Osteocyte (in vitro differentiated cells): ENCODE results near the gene CTIF. TPM values are rescaled to one million over a fixed set of nuclear protein-coding genes. Genes with fewer than 3 reads are reported as not detected.

ENCODE experiments used
- DNase-seq: peaks from one replicate; pipeline ENCODE4 v3.0.0; 2021; ENCODE audit warnings: mixed read lengths; ENCODE audit not compliant: unreplicated experiment; ENCODE audit errors: extremely low spot score
- H3K27ac Mint-ChIP-seq: one replicate; pipeline ENCODE4 v1.8.0; 2021; ENCODE audit warnings: mild to moderate bottlenecking, mixed read lengths; ENCODE audit not compliant: unreplicated experiment
- H3K27me3 Mint-ChIP-seq: one replicate; pipeline ENCODE4 v1.8.0; 2021; ENCODE audit warnings: mixed read lengths; ENCODE audit not compliant: unreplicated experiment
- H3K36me3 Mint-ChIP-seq: one replicate; pipeline ENCODE4 v1.8.0; 2021; ENCODE audit warnings: mixed read lengths; ENCODE audit not compliant: unreplicated experiment
- H3K4me1 Mint-ChIP-seq: one replicate; pipeline ENCODE4 v1.8.0; 2021; ENCODE audit warnings: mixed read lengths; ENCODE audit not compliant: unreplicated experiment
- H3K4me3 Mint-ChIP-seq: one replicate; pipeline ENCODE4 v1.8.0; 2021; ENCODE audit warnings: mild to moderate bottlenecking, moderate library complexity, mixed read lengths; ENCODE audit not compliant: unreplicated experiment
- H3K9me3 Mint-ChIP-seq: one replicate; pipeline ENCODE4 v1.8.0; 2021; ENCODE audit warnings: mixed read lengths; ENCODE audit not compliant: unreplicated experiment
- total RNA-seq: library from RNA; stranded (reverse); gene quantifications from 2 replicates; pipeline ENCODE4 v1.2.1, GENCODE V29; 2021
- TF ChIP-seq, protein P1 (sequence below): fragments of 200-600 bp; sonication (generic); IDR thresholded peaks from 2 replicates; pipeline ENCODE4 v1.5.0; 2021; ENCODE audit warnings: antibody characterized with exemption, mild to moderate bottlenecking, moderate library complexity

CTIF gene
- total RNA-seq, 1 donor from 2014 or later, result 172 TPM

DNA sequence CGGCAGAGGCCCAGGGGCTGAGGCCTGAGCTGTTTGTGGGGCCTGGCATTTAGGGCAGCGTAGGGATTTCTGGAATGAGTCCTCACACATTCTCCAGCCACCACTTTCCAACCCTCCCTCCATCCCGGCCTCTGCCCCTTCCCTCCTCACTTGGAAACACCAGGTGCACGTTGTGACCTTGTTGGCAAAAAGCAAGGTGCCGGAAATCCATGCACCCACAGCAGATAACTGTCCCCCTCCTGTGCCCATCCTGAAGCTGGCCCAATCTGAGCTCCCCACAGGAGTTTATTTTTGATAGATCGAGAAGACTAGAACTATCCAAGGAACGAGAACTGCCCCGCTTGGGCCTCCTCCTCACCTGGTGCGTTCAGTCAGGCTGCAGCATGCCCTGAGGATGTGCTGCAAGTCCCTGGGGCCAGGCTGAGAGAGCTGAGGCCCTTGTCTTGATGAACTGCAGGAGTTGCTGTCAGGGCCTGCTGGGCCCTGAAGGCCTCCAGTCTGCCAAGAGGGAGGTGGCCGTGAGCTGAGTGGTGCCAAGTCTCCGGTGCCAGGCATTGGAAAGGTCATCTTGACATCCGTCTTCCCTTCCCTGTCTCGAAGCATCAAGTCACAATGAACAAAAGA is 55.8 kb downstream of the CTIF start:
- no peaks in the 10 kb centered on the region for H3K27me3 Mint-ChIP-seq
- H3K27ac Mint-ChIP-seq, result no peak overlapping the region
- H3K36me3 Mint-ChIP-seq, result peaks cover 20% of the 10 kb centered on the region
- no peak overlapping the region for H3K4me3 Mint-ChIP-seq
- H3K9me3 Mint-ChIP-seq, result no peaks in the 10 kb centered on the region
- peaks cover 59% of the 10 kb centered on the region for H3K4me1 Mint-ChIP-seq
- TF ChIP-seq, protein P1, sequence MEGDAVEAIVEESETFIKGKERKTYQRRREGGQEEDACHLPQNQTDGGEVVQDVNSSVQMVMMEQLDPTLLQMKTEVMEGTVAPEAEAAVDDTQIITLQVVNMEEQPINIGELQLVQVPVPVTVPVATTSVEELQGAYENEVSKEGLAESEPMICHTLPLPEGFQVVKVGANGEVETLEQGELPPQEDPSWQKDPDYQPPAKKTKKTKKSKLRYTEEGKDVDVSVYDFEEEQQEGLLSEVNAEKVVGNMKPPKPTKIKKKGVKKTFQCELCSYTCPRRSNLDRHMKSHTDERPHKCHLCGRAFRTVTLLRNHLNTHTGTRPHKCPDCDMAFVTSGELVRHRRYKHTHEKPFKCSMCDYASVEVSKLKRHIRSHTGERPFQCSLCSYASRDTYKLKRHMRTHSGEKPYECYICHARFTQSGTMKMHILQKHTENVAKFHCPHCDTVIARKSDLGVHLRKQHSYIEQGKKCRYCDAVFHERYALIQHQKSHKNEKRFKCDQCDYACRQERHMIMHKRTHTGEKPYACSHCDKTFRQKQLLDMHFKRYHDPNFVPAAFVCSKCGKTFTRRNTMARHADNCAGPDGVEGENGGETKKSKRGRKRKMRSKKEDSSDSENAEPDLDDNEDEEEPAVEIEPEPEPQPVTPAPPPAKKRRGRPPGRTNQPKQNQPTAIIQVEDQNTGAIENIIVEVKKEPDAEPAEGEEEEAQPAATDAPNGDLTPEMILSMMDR, result no peak
- DNase-seq, result no peak

DNA sequence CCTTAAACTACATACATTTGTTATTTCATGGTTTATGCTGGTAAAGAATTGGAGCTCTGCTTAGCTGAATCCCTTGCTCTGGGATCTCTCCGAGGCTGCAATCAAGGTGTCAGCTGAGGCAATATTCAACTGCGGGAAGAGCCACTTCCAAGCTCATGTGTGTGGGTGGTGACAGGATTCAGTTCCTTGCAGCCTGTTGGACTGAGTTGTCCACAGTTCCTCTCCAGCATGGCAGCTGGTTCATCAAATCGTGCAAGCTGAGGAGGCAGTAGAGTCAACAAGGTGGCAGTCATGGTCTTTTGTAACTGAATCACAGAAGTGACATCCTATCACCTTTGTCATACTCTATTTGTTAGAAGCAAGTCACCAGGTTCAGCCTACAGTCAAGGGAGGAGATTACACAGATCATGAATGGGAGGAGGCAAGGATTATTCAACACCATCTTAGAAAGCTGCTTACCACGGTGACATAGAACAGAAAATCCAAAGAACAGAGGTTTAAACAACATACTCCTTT is 56.9 kb downstream of the CTIF start:
- no peak for DNase-seq
- peaks cover 58% of the 10 kb centered on the region for H3K4me1 Mint-ChIP-seq
- H3K4me3 Mint-ChIP-seq, result no peak overlapping the region
- H3K36me3 Mint-ChIP-seq, result peaks cover 20% of the 10 kb centered on the region
- H3K27me3 Mint-ChIP-seq, result no peaks in the 10 kb centered on the region
- TF ChIP-seq, protein P1, result no peak
- H3K9me3 Mint-ChIP-seq, result no peaks in the 10 kb centered on the region
- H3K27ac Mint-ChIP-seq, result no peak overlapping the region

DNA sequence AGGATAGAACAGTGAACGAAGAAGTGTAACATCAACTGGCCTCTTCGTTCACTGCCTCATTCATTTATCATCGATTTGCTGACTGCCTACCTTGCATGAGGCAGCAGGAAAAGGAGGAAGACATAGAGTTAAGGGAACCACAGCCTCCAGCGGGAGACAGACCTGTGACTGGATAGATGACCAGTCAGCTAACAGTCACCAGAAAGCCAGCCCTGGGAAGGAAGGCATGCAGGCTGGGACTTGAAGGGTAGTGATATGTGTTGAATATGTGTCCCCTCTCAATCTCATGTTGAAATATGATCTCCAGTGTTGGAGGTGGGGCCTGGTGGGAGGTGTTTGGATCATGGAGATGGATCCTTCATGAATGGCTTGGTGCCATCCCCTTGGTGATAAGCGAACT is 58.3 kb downstream of the CTIF start:
- no peaks in the 10 kb centered on the region for H3K9me3 Mint-ChIP-seq
- TF ChIP-seq, protein P1, result no peak
- H3K36me3 Mint-ChIP-seq, result peaks cover 20% of the 10 kb centered on the region
- H3K27me3 Mint-ChIP-seq, result no peaks in the 10 kb centered on the region
- no peak for DNase-seq
- H3K4me1 Mint-ChIP-seq, result peaks cover 63% of the 10 kb centered on the region
- no peak overlapping the region for H3K4me3 Mint-ChIP-seq
- H3K27ac Mint-ChIP-seq, result peak overlapping the region; percentile 19

DNA sequence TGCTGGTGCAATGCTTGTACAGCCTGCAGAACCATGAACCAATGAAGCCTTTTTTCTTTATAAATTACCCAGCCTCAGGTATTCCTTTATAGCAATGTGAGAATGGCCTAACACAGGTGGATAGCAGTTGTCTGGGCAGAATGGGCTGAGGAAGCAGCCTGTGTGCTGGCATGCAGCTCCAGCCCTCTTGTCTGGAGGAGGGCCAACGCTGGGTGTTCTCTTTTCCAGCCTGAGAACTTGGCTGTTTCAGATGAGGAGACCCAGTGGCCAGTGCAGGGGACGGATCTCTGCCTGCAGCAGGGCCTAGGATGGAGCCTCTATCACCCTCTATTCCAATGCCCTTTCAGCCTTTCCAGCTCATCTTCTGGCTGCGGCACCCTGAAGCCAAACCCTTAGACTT is 58.8 kb downstream of the CTIF start:
- Mint-ChIP-seq H3K4me3 (no peak overlapping the region), H3K27me3 (no peaks in the 10 kb centered on the region), H3K4me1 (peaks cover 60% of the 10 kb centered on the region), H3K27ac (no peak overlapping the region), H3K9me3 (no peaks in the 10 kb centered on the region), H3K36me3 (peaks cover 17% of the 10 kb centered on the region)
- no peak for DNase-seq
- TF ChIP-seq, protein P1, result no peak

DNA sequence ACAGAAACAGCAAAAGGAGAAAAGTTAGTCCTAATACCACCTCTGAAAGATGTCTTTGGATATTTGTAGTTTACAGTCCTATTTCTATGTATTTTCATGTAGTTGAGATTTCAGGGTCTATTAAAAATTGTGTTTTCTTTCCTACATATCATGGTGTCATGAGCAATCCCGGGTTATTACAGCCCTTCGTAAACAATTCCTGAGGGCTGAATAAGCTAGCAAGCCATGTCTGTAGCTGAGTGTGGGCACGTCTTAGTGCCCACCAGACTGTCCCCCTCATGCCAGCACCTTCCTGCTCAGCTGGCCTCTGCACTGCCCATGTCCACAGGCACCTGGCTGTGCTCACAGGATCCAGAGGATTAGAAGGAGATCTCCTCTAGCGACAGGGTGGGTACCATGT is 60.6 kb downstream of the CTIF start:
- peak overlapping the region; percentile 78 for H3K27ac Mint-ChIP-seq
- peaks cover 16% of the 10 kb centered on the region for H3K36me3 Mint-ChIP-seq
- H3K4me3 Mint-ChIP-seq, result no peak overlapping the region
- TF ChIP-seq, protein P1, result no peak
- no peak for DNase-seq
- H3K27me3 Mint-ChIP-seq, result no peaks in the 10 kb centered on the region
- peaks cover 56% of the 10 kb centered on the region for H3K4me1 Mint-ChIP-seq
- H3K9me3 Mint-ChIP-seq, result no peaks in the 10 kb centered on the region
